HG02798 (cell line): Measurements from ENCODE around the gene STRN4.

Experiments
- ATAC-seq: cut with Tn5 transposase; IDR thresholded peaks from one replicate; pipeline ENCODE4 v1.9.1; 2021; ENCODE audit warnings: mild to moderate bottlenecking; ENCODE audit not compliant: unreplicated experiment, poor library complexity

Gene STRN4

DNA sequence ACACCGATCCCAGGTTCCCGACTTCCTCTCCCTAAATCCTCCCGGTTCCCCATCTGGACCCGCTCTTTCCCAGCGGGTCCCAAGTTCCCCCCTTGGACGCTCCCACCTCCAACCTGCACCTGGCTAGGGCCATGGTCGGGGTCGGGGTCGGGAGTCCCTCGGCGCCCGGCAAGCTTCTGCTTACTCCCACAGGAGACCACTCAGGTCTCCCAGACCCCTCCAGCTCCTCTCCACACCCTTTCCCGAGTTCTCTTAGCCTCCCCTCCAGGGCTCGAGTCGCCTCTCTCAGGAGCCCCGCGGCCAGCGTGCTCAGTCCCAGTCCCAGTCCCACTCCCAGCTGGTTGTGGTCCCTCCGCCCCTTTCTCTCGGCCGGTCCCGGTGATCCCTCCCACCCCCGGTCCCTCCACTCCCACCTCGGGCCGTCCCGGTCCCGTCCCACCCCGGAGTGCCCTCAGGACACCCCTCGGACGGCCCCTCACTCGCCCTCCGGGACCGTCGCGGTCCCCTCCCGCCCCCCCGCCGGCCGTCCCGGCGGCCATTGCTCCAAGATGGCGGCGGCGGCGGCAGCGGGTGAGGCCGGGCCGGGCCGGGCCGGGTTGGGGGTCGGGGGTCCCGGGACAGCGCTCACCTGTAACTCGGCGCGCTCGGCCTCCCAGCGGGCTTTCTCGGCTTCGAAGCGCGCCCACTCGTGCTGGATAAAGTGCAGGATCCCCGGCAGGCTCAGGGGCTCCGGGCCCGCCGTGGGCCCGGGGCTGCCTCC is 549 bp downstream of the STRN4 start, which contains the start of gene FKRP:
Gene FKRP (plus strand): TSS at position 537 of the 760 bp plus-strand sequence. CDS start 9,394 bp downstream, outside the sequence.
- peak; percentile 38 for ATAC-seq

GRCh38 chr19:46745030-46745429 is 1.2 kb downstream of the STRN4 start:
- ATAC-seq = no peak

DNA sequence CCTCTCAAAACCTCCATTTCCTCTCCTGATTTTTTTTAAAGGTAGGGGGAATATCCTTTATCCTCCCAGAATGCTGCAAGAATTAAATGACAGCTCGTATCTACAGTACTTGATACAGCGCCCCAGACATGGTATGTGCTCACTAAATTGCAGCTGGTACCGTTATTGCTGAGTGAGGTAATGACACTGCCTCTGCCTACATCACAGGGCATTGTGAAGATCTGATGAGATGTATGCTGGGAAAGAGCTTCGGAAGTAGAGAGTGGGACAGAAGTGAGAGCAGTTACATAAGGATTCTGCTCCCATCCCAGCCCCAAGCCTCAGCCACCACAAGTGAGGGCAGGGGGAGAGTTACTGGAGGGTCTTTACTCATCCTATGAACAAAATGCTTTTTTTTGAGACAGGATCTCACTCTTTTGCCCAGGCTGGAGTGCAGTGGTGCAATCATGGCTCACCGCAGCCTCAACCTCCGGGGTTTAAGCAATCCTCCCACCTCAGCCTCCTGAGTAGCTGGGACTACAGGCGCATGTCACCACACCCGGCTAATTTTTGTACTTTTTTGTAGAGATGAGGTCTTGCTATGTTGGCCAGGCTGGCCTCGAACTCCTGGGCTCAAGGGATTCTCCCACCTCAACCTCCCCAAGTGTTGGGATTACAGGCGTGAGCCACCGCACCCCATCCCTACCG is 2.1 kb downstream of the STRN4 start:
- no peak for ATAC-seq

DNA sequence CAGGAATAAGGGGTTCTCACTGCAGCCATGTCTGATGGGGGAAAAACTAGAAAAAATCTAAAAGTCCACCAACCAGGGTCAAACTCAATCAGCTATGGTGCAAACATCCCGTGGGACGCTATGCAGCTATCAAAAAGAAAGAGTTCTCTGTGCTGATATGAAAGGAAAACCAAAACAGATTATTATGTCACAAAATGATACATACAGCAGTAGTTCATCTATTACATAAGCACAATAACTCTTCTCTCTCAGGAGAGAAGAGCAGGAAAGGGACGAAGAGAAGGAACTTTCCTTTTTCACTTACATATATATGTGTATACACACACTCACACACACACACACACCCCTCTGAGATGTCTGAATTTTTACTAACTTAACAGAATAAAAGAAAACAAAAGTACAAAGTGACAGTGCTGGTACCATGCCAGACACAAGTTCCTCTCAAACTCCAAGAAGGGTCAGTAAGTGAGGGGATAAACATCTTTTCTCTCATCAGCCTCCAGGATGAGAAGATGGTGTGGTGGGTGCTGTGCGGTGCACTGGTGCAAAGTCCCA is 3.2 kb downstream of the STRN4 start:
- ATAC-seq = no peak

DNA sequence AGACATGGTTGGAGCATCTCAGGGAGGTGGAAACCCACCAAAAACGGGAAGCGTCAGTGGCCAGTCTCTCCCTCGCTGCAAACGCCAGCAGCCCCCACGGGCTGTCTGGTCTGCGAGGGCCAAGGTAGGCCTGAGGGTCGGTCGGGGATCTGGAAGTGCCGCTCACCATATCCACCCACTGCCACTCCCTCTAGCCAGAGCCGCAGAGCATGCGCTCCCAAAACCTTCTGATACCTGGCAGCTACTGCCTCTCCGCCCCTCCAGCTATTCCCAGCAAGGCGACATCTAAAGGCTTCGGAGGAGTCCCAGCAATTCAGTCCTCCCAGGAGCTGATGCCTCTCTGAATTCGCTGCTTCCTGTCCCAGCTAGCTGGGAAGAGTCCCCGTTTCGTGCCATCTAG is 4.8 kb downstream of the STRN4 start:
- no peak for ATAC-seq

GRCh38 chr19:46739290-46739771 is 6.9 kb downstream of the STRN4 start:
- no peak for ATAC-seq

DNA sequence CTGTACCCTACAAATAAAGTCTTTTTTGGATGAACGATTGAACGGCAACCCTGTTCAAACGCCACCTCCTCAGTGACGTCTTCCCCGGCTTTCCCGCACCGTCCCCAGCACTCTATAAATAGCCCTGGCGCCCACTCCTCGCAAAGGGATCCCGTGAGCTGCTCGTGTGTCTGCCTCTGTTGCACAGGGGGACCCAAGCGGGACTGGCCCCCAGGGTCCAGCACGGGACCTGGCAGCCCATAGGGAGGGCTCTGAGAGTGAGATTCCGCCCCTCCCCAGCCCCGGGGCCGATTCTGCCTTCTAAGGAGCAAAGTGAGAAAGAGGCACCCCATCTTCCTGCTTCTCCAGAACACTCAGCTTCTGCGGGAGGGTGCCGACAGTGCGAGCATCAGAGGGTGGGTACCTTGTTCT is 8.5 kb downstream of the STRN4 start:
- no peak for ATAC-seq

DNA sequence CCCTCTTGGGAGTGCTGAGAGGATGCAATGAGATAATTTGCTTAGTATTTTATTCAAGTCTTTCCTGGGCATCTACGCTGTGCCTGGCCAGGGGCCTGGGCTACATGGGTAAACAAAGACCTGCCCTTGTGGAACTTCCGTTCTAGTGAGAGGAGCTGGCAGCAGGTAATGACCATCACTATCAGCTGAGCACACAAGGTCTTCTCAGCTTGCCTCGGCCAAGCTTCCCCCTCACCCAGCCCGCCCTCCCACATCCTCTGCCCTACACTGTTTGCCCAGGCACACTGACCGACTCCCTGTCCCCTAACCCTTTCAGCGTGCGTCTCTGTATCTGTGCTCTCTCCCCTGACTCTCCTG is 9.0 kb downstream of the STRN4 start:
- ATAC-seq = no peak

DNA sequence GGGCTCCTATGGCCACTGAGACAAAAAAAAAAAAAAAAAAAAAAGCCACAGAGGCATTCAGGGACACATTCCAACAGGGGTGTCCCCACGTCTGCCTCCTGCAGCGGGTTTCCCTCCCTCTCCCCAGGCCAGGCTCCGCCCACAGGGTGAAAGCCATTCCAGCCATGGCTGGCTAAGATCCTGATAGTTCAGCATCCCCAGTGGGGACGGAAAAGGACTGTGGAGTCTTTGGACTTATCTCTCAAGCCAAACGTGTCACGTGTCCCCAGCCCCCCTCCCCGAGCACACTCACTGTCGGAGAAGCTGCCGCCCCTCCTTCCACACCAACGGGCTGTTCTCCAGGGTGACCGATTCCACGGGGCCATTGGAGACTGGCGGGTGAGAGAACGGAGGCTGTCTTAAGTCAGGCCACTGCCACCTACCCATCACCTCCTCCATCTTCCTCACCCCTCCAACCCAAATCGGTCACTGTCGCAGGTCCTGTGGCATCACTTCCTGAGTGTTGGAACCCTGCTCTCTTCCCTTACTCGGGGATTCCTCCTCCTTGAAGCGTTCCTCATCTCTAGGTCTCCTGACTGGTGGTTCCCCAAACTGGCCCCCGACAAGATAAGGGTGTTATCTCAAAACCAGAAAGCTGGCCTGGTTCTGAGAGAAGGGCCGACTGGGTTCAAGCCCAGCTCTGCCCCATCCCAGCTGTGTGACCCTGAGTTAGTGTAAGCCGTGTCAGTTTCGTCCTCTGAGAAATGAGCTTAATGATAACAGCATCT is 9.5 kb downstream of the STRN4 start:
- no peak for ATAC-seq

DNA sequence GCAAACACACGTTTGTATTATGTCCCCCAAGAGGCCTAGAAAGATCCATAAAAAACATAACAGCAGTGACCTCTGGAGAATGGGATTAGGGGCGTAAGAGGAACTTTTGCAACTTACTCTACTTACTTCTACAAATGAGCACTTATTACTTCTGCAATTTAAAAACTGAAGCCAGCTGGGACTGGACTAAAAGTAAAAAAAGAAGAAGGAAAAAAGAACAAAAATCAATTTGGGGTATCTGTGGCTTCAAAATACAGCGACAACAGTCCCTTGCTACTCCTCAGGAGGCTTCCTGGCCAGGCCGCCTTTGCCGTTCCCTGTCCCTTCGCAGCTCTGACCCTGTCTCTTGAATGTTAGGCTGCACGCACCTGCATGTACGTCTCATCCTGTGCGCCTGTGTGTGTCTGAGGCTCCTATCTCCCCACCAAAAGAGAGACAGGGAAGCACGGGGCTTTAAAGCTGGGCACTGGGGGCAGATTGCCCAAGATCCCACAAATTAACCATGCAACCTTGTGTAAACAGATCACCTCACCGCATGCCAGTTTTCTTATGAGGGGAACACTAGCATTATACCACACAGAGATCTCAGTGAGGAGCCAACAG is 12.5 kb downstream of the STRN4 start:
- ATAC-seq = no peak

GRCh38 chr19:46732966-46733689 is 13.1 kb downstream of the STRN4 start:
- no peak for ATAC-seq

DNA sequence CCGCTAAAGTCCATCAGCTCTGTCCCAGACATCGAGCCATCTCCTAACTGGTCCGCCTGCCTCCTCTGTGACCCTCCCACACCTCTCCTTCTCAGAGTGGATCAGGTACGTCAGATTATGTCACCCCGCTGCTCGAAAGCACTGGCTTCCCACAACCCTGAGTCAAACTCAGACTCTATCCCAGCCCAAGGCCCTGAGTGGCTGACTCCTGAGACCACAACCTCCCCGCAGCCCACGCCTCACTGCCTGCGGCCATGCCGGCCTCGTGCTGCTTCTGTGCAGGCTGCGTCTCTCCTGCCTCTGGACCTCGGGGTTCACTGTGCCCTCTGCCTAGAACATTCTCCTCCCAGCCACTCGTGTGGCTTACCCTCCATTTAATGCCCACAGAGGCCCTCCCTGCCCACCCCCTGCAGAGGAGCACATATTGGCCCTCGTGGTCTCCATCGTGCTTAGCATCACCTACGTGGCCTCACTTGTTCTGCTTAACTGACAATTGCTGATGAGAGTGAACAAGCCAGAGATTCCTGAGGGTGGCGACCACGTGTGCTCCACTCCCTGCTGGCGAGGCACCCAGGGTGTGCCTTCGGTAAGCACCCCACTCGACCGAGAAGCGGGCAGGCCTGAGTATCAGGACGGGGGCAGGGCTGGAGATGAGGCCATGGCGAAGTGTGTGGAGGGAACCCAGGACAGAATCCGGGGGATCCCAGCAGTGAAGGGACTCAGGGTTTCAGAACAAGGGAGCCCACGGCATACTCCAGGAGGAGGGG is 13.9 kb downstream of the STRN4 start:
- no peak for ATAC-seq

- no peak for ATAC-seq
Measured at GRCh38 chr19:46731584-46731983, 14.7 kb downstream of the STRN4 start.

GRCh38 chr19:46731007-46731501 is 15.2 kb downstream of the STRN4 start:
- ATAC-seq = no peak

DNA sequence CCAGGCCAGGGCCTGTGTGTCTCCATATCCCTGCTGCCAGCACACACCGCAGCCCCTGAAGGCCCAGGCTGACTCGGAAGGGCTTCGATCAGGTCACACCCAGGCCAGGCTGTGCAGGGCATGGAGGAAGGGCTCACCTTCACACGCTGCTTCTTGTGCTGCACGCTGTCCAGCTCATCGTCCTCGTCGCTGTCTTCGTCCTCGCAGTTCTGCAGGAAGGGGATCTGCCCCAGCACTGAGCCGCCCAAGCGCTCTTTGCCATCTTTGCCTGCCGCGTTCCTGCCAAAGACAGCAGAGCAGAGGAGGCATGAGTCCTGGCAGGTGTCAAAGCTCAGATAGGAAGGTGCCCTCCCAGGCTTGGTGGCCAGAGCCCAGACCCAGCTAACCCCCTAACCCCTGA is 15.7 kb downstream of the STRN4 start:
- no peak for ATAC-seq

DNA sequence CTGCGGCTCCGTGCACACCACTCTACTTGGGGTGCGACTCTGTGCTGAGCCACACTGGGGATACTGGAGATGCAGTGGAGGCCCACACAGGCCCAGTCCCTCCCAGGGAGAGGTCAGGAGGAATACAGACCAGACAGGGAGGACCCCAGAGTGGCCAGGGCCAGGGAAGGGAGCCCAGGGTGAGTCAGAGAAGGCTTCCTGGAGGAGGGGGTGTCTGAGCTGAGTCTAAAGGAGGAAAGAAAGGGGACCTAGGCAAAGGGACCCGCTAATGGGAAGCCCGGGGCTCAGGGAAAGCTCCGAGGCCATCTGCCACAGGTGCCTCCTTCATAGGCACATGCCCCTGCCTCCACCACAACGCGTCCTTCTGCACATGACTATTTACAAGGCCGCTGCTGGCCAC is 16.1 kb downstream of the STRN4 start:
- ATAC-seq = no peak

- ATAC-seq = no peak
Measured at GRCh38 chr19:46729696-46730095, 16.6 kb downstream of the STRN4 start.

DNA sequence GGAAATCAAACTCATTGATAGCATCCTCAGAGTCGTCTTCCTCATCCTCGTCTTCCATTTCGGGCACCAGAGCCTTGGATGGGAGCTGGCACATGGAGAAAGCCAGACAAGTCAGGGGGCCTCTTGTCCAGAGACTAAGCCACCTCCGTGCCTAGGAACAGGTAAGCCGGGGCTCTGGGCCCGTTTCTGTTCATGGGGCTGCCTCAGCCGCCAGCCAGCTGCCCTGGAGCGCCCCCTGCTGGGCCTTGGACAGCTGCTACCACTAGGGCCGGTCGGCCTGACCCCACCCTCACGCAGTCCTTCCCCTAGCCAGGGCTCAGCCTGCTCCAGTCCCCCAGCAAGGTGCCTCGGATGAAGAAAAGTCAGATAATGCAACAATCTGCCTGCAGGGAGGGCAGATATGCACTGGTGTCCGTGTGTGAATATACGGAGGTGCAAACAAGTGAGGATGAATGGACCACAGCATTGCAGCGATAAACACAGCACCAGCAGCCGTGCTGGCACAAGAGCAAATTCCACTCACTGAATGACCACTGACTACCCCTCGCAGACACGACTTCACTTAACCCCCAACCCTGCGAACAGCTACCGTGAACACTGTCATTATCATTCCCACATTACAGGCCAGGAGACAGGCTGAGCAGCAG is 17.4 kb downstream of the STRN4 start:
- peak; percentile 53 for ATAC-seq
